ENCODE data around the gene NHLH1.

The NHLH1 gene

DNA sequence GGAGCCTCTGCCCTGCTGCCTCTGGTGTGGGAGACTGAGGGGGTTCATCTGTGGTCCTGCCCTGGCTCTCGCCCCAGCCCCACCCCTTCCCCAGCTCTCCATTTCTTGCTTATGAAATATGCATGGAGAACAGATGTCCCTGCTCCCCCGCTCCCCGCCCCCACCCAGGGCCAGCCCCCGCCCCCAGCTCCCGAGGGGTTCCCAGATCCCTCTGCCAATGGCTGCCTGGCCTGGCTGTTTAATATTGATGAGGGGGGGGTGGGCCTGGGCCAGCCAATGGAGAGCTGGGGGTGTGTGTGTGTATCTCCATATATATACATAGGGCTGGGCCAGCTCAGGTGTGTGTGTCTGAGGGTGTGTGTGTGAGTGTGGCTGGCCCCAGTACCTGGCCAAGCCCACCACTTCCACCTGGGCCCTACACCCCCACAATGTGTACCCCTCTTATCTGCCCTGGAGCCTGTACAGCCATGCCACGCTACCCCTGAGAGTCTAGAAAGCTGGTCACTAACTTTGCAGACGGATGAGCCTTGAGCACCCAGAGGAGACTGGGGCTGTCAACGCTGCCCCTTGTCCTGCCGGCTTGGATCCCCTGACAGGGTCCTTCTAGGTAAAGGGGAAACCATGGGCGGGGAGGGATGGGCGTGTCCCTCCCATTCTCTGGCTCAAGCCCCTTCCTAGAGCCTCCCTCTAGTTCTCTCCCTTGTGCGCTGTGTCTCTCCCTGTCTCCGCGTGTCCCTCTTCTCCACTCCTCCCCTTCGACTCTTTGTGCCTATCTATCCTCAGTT lies at the start of gene NHLH1:
Gene NHLH1 (plus strand): TSS at position 341 of the 785 bp plus-strand sequence. CDS start 3,661 bp downstream, outside the sequence.
- no peak for DNase-seq

DNA sequence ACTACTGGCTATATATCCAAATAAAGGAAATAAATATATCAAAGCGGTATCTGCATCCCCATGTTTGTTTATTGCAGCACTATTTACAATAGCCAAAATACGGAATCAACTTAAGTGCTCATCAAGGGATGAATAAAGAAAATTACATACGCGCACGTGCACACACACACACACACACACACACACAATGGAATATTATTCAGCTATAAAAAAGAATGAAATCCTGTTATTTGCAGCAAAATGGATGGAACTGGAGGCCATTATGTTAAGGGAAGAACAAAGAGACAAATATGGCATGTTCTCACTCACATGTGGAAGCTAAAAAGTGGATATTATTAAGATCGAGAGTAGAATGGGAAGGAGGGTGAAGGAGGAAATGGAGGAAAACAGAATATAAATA lies 44.0 kb upstream of the NHLH1 start:
- no peak for DNase-seq

GRCh38 chr1:160325252-160325651 lies 41.6 kb upstream of the NHLH1 start:
- DNase-seq, result peak; percentile 87

DNA sequence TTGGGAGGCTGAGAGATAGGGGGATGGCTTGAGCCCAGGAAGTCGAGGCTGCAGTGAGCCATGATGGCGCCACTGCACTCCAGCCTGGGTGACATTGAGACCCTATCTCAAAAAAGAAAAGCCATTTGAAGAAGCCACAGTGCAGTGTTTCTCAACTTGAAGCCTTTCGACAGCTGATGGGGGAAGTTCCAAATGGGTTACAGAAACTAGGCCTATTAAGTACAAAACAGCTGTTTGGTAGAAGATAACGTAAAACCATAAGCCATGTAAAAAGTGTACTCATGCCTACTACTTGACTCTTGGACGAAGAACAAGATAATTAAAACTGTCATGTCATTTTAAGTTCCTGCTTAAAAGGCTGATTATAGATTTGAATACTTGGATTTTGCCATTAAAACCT lies 40.5 kb upstream of the NHLH1 start:
- no peak for DNase-seq

DNA sequence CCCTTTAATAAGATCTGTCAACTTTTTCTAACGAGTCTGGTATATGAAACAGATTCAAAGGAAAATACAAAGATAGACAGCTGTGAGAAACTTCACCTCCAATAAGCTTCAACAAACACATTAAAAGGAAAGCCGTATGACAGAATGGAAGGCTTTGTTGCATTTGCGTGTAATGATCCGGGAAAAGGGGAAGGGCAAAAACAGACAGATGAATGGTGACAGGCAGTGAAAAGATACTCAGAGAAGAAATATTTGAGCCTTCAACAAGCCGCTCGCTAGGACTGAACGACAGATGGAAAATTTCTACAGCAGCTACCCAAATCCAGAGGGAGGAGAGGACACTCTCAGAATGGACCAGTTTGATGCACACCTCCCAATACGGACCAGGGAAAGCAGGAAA lies 38.7 kb upstream of the NHLH1 start:
- no peak for DNase-seq

- no peak for DNase-seq
Measured at GRCh38 chr1:160330119-160330518, 36.8 kb upstream of the NHLH1 start.

DNA sequence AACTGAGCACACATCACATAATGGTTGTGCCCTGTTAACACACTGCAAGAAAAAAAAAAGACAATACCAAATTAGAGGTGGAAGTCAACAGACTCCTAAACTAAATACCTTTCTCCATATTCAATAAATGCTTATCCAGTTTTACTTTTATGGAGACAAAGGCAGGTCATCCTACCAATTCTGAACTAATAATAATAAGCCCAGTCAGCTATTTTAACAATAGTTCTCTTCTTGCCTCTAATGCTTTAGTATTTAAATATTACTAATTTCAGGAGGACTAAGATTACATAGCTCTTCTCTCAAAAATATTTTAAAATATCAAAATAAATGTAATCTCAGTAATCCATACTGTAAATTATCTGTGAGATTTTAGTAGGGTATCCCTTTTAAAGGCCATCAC lies 34.4 kb upstream of the NHLH1 start:
- DNase-seq, result no peak

- no peak for DNase-seq
Measured at GRCh38 chr1:160338580-160338979, 28.3 kb upstream of the NHLH1 start.

- no peak for DNase-seq
Measured at GRCh38 chr1:160340146-160340545, 26.7 kb upstream of the NHLH1 start.

DNA sequence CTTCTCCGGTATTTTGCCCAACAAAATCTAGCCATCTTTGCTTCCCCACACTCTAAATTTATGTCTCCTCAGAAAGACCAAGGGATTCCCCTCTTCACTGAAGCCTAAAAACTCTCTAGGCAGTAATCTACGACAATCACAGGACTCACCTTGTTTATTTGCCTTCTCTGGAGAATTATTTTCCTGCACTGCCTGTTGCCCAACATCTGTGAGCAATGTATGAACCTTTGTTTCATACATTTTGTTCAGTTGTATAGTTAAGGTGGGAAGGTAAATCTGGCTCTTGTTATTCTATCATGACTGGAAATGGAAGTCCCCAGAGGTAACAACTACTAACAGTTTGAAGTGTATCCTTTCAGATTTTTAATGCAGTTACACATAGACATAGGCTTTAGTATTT lies 26.0 kb upstream of the NHLH1 start:
- DNase-seq, result no peak

DNA sequence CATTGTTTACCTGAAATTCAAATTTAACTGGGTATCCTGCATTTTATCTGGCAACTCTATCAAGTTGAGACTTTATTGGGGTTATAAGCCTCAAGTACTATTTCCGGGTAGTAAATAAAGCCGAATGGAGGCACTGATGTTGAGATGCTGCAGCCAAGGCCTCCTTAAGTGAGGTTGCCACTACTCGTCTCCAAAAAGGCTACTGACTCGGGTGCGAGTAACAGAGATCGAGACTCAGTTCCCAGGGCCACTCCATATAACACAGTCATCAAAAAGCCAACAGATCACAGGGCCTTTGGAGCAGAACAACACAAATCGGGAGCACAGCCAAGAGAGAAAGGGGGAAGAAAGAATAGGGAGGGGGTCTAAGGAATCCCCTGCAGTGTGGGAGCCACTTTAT lies 24.3 kb upstream of the NHLH1 start:
- no peak for DNase-seq

DNA sequence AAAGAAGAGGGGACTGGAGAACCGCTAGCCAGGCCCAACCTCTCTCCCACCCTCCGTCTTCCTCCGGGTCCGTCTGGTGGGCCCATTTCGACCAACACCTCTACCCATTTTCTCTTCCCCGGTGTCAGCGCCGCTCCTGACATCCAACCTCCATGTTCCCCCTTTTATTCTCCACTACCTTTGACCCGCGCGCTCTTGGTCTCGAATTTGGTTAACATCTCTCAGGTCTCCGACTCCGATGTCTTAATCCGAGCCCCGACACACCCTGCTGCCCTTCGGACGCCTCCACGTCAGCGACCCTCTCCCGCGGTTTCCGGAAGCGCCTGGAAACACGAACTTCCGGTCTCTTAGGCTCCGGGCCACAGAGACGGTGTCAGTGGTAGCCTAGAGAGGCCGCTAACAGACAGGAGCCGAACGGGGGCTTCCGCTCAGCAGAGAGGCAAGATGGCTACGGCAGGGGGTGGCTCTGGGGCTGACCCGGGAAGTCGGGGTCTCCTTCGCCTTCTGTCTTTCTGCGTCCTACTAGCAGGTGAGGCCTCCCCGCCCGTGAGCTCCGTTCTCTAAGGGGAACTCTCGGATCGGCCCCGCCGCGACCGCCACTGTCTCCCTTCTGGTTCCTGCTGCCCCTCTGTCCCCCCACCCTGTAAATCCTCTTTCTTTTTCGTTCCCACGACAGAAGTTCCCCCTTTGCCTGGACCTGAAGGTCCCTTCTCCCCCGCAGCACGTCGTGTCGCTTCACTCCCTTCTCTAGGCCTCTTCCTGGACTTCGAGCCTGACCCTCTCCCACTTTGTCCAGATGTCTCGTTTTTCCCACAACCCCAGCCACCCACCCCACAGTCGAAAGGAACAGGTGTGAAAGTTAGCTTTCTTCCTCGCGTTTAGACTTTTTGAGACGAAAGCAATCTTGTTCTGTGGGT lies 23.7 kb upstream of the NHLH1 start, which contains the start of the genes COPA and NCSTN:
Gene COPA (minus strand): TSS at position 298 of the 917 bp plus-strand sequence. CDS start 80 bp downstream, at position 218.
Gene NCSTN (plus strand): TSS at position 431 of the 917 bp plus-strand sequence. CDS start 14 bp downstream, at position 445.
- peak; percentile 88 for DNase-seq

GRCh38 chr1:160344241-160344640 lies 22.6 kb upstream of the NHLH1 start:
- no peak for DNase-seq

DNA sequence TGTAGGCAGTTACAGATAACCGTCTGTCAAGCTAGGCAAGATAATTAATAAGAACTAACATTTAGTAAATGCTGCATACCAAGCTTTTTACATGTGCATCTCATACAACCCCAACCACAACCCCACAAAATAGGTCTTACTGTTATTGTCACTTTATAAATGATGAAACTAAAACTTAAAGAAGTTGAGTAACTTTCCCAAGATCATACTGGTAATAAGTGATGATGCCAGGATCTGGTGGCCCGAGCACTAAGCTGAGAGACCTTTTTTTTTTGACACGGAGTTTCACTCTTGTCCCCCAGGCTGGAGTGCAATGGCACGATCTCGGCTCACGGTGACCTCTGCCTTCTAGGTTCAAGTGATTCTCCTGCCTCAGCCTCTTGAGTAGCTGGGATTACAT lies 21.9 kb upstream of the NHLH1 start:
- DNase-seq, result no peak

- DNase-seq, result no peak
Measured at GRCh38 chr1:160346463-160346862, 20.4 kb upstream of the NHLH1 start.

DNA sequence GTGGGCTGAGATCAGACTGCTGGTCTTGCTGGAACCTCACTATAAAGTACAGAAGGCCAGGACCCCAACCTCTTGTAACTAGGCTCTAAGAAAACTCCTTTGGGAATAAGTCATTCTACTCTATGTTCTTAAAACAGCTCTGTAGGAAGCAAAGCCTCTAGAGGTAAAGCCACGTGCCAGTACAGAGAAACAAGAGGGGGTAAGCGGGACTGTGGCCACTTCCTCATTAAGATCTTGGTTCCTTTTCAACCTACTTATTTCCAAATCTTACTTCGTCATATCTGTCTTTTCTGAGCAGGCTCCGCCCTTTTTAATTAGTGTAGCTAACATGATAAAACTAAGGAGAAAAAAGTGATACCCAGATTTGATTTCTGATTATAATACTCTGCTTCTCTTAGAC lies 19.9 kb upstream of the NHLH1 start:
- no peak for DNase-seq

DNA sequence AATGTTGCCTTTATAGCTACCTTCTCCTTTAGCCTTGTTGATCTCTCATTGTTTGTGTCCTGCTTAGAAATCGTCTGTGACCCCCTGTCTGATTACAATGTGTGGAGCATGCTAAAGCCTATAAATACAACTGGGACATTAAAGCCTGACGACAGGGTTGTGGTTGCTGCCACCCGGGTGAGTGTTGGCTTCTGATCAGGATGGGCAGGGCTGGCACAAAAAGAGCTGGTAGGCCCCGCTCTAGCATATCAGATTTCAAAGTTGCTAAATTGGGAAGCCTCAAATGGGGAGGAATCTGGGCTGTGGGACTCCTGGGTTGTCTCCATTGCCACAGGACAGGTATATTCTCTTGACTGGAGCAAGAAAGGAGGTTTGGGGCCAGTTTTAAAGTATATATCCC lies 15.2 kb upstream of the NHLH1 start:
- DNase-seq, result no peak

- no peak for DNase-seq
Measured at GRCh38 chr1:160352555-160352954, 14.3 kb upstream of the NHLH1 start.

GRCh38 chr1:160353223-160353622 lies 13.6 kb upstream of the NHLH1 start:
- no peak for DNase-seq

GRCh38 chr1:160354388-160354985 lies 12.4 kb upstream of the NHLH1 start:
- no peak for DNase-seq

DNA sequence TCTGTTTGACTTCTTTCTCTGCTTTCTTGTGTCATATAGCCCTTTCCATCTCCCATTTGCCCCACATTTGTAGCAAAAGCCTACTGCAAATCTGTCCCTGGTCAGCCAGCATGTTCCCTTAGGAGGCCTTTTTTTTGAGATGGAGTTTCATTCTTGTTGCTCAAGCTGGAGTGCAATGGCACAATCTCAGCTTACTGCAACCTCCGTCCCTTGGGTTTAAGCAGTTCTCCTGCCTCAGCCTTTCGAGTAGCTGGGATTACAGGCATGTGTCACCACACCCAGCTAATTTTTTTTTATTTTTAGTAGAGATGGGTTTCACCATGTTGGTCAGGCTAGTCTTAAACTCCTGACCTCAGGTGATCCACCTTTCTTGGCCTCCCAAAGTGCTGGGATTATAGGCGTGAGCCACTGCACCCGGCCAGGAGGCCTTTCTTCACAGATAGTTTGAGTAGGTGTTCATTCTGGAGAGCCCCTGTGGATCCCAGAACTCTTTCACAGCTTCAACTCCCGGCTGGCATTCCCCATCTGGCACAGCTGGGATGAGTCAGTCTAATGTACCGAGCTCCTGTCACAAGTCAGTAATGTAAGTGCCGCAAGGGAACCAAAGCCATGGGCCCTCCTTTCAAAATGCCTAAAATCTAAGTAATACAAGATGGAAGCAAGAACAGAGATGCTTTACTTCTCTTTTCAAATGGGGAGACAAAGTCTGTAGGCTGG lies 9.4 kb upstream of the NHLH1 start:
- no peak for DNase-seq

GRCh38 chr1:160358073-160358472 lies 8.8 kb upstream of the NHLH1 start:
- DNase-seq, result no peak

Measured in DMS153 (cell line).